ENCODE results near the gene UNC5B.

Gene UNC5B

GRCh38 chr10:71212318-71213126 lies at the start of gene UNC5B:
TSS of gene UNC5B (plus strand) at chr10:71212570. CDS start at chr10:71212986, 416 bp downstream.
- peak; percentile 85 for DNase-seq (ENCODE audit: low spot score)

- DNase-seq (ENCODE audit: low spot score): no peak
Observed at GRCh38 chr10:71173466-71173865, 38.9 kb upstream of the UNC5B start.

- no peak for DNase-seq (ENCODE audit: low spot score)
Observed at GRCh38 chr10:71176661-71177060, 35.7 kb upstream of the UNC5B start.

GRCh38 chr10:71177651-71178199 lies 34.6 kb upstream of the UNC5B start:
- no peak for DNase-seq (ENCODE audit: low spot score)

- DNase-seq (ENCODE audit: low spot score): no peak
Observed at GRCh38 chr10:71178880-71179279, 33.5 kb upstream of the UNC5B start.

GRCh38 chr10:71179382-71179781 lies 33.0 kb upstream of the UNC5B start:
- no peak for DNase-seq (ENCODE audit: low spot score)

GRCh38 chr10:71184421-71184820 lies 27.9 kb upstream of the UNC5B start:
- no peak for DNase-seq (ENCODE audit: low spot score)

GRCh38 chr10:71185209-71185608 lies 27.2 kb upstream of the UNC5B start:
- DNase-seq (ENCODE audit: low spot score): no peak

GRCh38 chr10:71187197-71187596 lies 25.2 kb upstream of the UNC5B start:
- no peak for DNase-seq (ENCODE audit: low spot score)

- DNase-seq (ENCODE audit: low spot score): no peak
Observed at GRCh38 chr10:71187600-71187999, 24.8 kb upstream of the UNC5B start.

GRCh38 chr10:71188201-71188600 lies 24.2 kb upstream of the UNC5B start:
- DNase-seq (ENCODE audit: low spot score): no peak

GRCh38 chr10:71191019-71191418 lies 21.4 kb upstream of the UNC5B start:
- no peak for DNase-seq (ENCODE audit: low spot score)

GRCh38 chr10:71191551-71192076 lies 20.8 kb upstream of the UNC5B start:
- DNase-seq (ENCODE audit: low spot score): no peak

GRCh38 chr10:71193516-71193915 lies 18.9 kb upstream of the UNC5B start:
- DNase-seq (ENCODE audit: low spot score): no peak

- no peak for DNase-seq (ENCODE audit: low spot score)
Observed at GRCh38 chr10:71197955-71198354, 14.4 kb upstream of the UNC5B start.

GRCh38 chr10:71201849-71202248 lies 10.5 kb upstream of the UNC5B start:
- DNase-seq (ENCODE audit: low spot score): no peak

- no peak for DNase-seq (ENCODE audit: low spot score)
Observed at GRCh38 chr10:71202314-71202713, 10.1 kb upstream of the UNC5B start.

- DNase-seq (ENCODE audit: low spot score): no peak
Observed at GRCh38 chr10:71203124-71203523, 9.2 kb upstream of the UNC5B start.

- DNase-seq (ENCODE audit: low spot score): no peak
Observed at GRCh38 chr10:71203716-71204115, 8.7 kb upstream of the UNC5B start.

- DNase-seq (ENCODE audit: low spot score): no peak
Observed at GRCh38 chr10:71204746-71205145, 7.6 kb upstream of the UNC5B start.

- DNase-seq (ENCODE audit: low spot score): peak; percentile 20
Observed at GRCh38 chr10:71205468-71205867, 6.9 kb upstream of the UNC5B start.

- no peak for DNase-seq (ENCODE audit: low spot score)
Observed at GRCh38 chr10:71206911-71207310, 5.5 kb upstream of the UNC5B start.

- no peak for DNase-seq (ENCODE audit: low spot score)
Observed at GRCh38 chr10:71207578-71207977, 4.8 kb upstream of the UNC5B start.

GRCh38 chr10:71209352-71209715 lies 3.0 kb upstream of the UNC5B start:
- DNase-seq (ENCODE audit: low spot score): no peak
